Esophagus squamous epithelium (tissue), 4 donors: ENCODE data around the gene ANKS1A.

Source experiments
- POLR2A ChIP-seq, 4 donors: fragments of 450-650 bp; IDR thresholded peaks; one replicate each; pipeline ENCODE4 v1.6.1; 2017; ENCODE audit warnings: antibody characterized with exemption in 4 of 4, mild to moderate bottlenecking in 4 of 4, moderate library complexity in 3 of 4
- TF ChIP-seq, protein P1 (sequence below), 6 experiments: fragments of 450-650 bp in 4 of 6; fragments of 200-600 bp in 2 of 6; sonication (generic) in 2 of 6; IDR thresholded peaks; one replicate each; pipeline ENCODE4 v1.5.1; 2016 to 2019; ENCODE audit warnings: antibody characterized with exemption in 6 of 6, mild to moderate bottlenecking in 4 of 6, moderate library complexity in 4 of 6

DNA sequence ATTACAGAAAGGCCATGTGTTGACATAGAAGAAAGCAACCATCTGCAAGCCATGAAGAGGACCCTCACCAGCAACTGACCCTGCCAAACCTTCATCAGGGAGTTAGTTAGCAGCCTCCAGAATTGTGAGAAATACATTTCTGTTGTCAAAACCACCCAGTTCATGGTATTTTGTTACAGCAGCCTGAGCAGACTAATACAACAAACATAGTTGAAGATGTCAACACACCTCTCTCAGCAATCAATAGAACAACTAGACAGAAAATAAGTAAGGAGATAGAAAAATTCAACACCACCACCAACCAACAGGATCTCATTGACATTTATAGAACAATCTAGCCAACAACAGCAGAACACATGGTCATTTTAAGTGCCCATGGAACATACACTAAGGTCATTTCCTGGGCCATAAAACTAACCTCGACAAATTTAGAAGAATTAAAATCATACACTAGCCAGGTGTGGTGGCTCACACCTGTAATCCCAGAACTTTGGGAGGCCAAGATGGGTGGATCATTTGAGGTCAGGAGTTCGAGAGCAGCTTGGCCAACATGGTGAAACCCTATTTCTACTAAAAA, 219.3 kb downstream of the ANKS1A start:
- TF ChIP-seq, protein P1, sequence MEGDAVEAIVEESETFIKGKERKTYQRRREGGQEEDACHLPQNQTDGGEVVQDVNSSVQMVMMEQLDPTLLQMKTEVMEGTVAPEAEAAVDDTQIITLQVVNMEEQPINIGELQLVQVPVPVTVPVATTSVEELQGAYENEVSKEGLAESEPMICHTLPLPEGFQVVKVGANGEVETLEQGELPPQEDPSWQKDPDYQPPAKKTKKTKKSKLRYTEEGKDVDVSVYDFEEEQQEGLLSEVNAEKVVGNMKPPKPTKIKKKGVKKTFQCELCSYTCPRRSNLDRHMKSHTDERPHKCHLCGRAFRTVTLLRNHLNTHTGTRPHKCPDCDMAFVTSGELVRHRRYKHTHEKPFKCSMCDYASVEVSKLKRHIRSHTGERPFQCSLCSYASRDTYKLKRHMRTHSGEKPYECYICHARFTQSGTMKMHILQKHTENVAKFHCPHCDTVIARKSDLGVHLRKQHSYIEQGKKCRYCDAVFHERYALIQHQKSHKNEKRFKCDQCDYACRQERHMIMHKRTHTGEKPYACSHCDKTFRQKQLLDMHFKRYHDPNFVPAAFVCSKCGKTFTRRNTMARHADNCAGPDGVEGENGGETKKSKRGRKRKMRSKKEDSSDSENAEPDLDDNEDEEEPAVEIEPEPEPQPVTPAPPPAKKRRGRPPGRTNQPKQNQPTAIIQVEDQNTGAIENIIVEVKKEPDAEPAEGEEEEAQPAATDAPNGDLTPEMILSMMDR (IDR thresholded peaks at IDR 0.05) = no peak
- no peak for TF ChIP-seq POLR2A (IDR thresholded peaks at IDR 0.05)
